DND-41 (cell line): Measurements from ENCODE around the gene ETV5.

Source experiments
- ATAC-seq: fragments of 200-7000 bp; cut with Tn5 transposase; 3 replicates; pipeline ENCODE4 v1.9.1; 2021; ENCODE audit warnings: low read depth; ENCODE audit not compliant: insufficient read depth
- DNase-seq: peaks from one replicate; pipeline ENCODE4 v3.0.0-alpha.2; 2020
- H2AFZ ChIP-seq: 2 replicates; pipeline ENCODE4 v1.6.0; 2012; ENCODE audit warnings: low read depth, low read length
- H3K27ac ChIP-seq: 2 replicates; pipeline ENCODE4 v1.5.1; 2012; ENCODE audit warnings: low read length, inconsistent platforms
- H3K27me3 ChIP-seq: fragments of 200-600 bp; sonication (generic); 2 replicates; pipeline ENCODE4 v1.6.0; 2012; ENCODE audit warnings: low read length, mild to moderate bottlenecking, inconsistent platforms; ENCODE audit not compliant: insufficient read depth, poor library complexity
- H3K36me3 ChIP-seq: 2 replicates; pipeline ENCODE4 v1.5.1; 2012; ENCODE audit warnings: low read length, inconsistent platforms; ENCODE audit not compliant: insufficient read depth
- H3K4me1 ChIP-seq: 2 replicates; pipeline ENCODE4 v1.5.1; 2012; ENCODE audit warnings: mild to moderate bottlenecking, low read length; ENCODE audit not compliant: insufficient read depth
- H3K4me2 ChIP-seq: 2 replicates; pipeline ENCODE4 v1.6.0; 2012; ENCODE audit warnings: mild to moderate bottlenecking, moderate library complexity, low read length, inconsistent platforms; ENCODE audit not compliant: insufficient read depth
- H3K4me3 ChIP-seq, 2 experiments: fragments of 200-600 bp in 1 of 2; shearing (Covaris generic) in 1 of 2; 2 replicates each; pipeline ENCODE4 v1.5.1; 2012 to 2016; ENCODE audit warnings: inconsistent platforms in 2 of 2, low read length in 2 of 2, mild to moderate bottlenecking in 2 of 2, low read depth in 1 of 2, moderate library complexity in 1 of 2
- H3K79me2 ChIP-seq: 2 replicates; pipeline ENCODE4 v1.6.0; 2012; ENCODE audit warnings: low read length, inconsistent platforms; ENCODE audit not compliant: insufficient read depth
- H3K9ac ChIP-seq: 2 replicates; pipeline ENCODE4 v1.6.0; 2012; ENCODE audit warnings: low read depth, mild to moderate bottlenecking, inconsistent platforms, low read length, moderate library complexity
- H3K9me3 ChIP-seq: 2 replicates; pipeline ENCODE4 v1.5.1; 2012; ENCODE audit warnings: low read length, moderate library complexity, mild to moderate bottlenecking, inconsistent platforms; ENCODE audit not compliant: insufficient read depth, severe bottlenecking
- H4K20me1 ChIP-seq: 2 replicates; pipeline ENCODE4 v1.6.0; 2012; ENCODE audit warnings: low read length; ENCODE audit not compliant: insufficient read depth
- CTCF ChIP-seq: IDR thresholded peaks from 2 replicates; pipeline ENCODE4 v1.5.1; 2012; ENCODE audit warnings: borderline replicate concordance, low read length, moderate library complexity, mild to moderate bottlenecking; ENCODE audit not compliant: poor library complexity, severe bottlenecking; ENCODE audit errors: extremely low read depth
- EZH2 ChIP-seq: IDR thresholded peaks from 3 replicates; pipeline ENCODE4 v1.6.1; 2012; ENCODE audit warnings: borderline replicate concordance, low read depth, mild to moderate bottlenecking, moderate library complexity, low read length, inconsistent platforms; ENCODE audit not compliant: severe bottlenecking

Gene ETV5

GRCh38 chr3:186075489-186075888 is 33.4 kb downstream of the ETV5 start:
- no peak overlapping the region for H3K9ac ChIP-seq
- peaks cover 3% of the 10 kb centered on the region for H3K9me3 ChIP-seq
- no peak overlapping the region for H3K4me3 ChIP-seq
- H3K79me2 ChIP-seq, result no peaks in the 10 kb centered on the region
- TF ChIP-seq EZH2 (no peak), CTCF (no peak)
- H3K27ac ChIP-seq, result no peak overlapping the region
- no peaks in the 10 kb centered on the region for H3K4me1 ChIP-seq
- no peak overlapping the region for H2AFZ ChIP-seq
- no peaks in the 10 kb centered on the region for H3K27me3 ChIP-seq
- ATAC-seq (no peak), DNase-seq (no peak)
- no peak overlapping the region for H3K4me2 ChIP-seq
- peaks cover 31% of the 10 kb centered on the region for H3K36me3 ChIP-seq
- H4K20me1 ChIP-seq, result no peaks in the 10 kb centered on the region

- Histone ChIP-seq H2AFZ (no peak overlapping the region), H3K36me3 (peaks cover 17% of the 10 kb centered on the region; the same call in 1 of the 2 replicates), H4K20me1 (no peaks in the 10 kb centered on the region; the same call in 1 of the 2 replicates), H3K4me2 (no peak overlapping the region), H3K9me3 (peaks cover 3% of the 10 kb centered on the region), H3K4me1 (no peaks in the 10 kb centered on the region), H3K79me2 (no peaks in the 10 kb centered on the region), H3K27me3 (no peaks in the 10 kb centered on the region), H3K9ac (no peak overlapping the region), H3K4me3 (no peak overlapping the region), H3K27ac (no peak overlapping the region)
- DNase-seq (no peak), ATAC-seq (no peak)
- TF ChIP-seq CTCF (no peak), EZH2 (no peak)
These were observed 35.2 kb downstream of the ETV5 start for GRCh38 chr3:186073641-186074040.

- H3K36me3 ChIP-seq, result peaks cover 10% of the 10 kb centered on the region; the same call in 1 of the 2 replicates
- H3K9me3 ChIP-seq, result peaks cover 3% of the 10 kb centered on the region
- no peak overlapping the region for H2AFZ ChIP-seq
- H3K27me3 ChIP-seq, result no peaks in the 10 kb centered on the region
- H4K20me1 ChIP-seq, result no peaks in the 10 kb centered on the region; the same call in 1 of the 2 replicates
- H3K9ac ChIP-seq, result no peak overlapping the region
- H3K79me2 ChIP-seq, result no peaks in the 10 kb centered on the region
- no peak for TF ChIP-seq EZH2
- no peak for TF ChIP-seq CTCF
- DNase-seq (no peak), ATAC-seq (no peak)
- H3K4me3 ChIP-seq, result no peak overlapping the region
- no peaks in the 10 kb centered on the region for H3K4me1 ChIP-seq
- H3K27ac ChIP-seq, result no peak overlapping the region
- H3K4me2 ChIP-seq, result no peak overlapping the region
These were observed 37.9 kb downstream of the ETV5 start for GRCh38 chr3:186070996-186071395.

DNA sequence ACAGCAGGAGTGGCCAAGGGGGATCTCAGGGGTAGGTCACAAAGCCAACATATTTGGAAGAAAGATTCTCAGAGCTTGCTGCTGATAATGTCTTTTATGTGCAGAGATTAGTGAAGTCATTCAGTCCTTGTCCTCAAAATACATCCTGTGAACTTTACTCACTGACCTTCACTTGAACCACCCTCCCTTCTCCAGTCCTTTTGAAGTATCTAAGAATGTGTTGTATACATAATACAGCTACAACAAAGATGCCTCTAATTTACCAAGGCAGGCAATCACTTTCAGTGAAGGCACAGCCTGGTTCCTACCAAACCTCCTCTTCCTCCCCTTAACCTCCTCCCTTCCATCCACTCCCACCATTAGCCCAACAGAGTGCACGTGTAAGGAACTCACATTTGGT is 38.3 kb downstream of the ETV5 start:
- H3K9ac ChIP-seq, result no peak overlapping the region
- DNase-seq, result no peak

More for the DNA sequence above, 38.3 kb downstream of the ETV5 start:
- Histone ChIP-seq H4K20me1 (no peaks in the 10 kb centered on the region; the same call in 1 of the 2 replicates), H3K4me2 (no peak overlapping the region), H3K36me3 (peaks cover 12% of the 10 kb centered on the region; the same call in 1 of the 2 replicates), H3K4me3 (no peak overlapping the region), H3K27ac (no peak overlapping the region), H2AFZ (no peak overlapping the region), H3K79me2 (no peaks in the 10 kb centered on the region), H3K9me3 (peaks cover 3% of the 10 kb centered on the region), H3K27me3 (no peaks in the 10 kb centered on the region), H3K4me1 (no peaks in the 10 kb centered on the region)
- ATAC-seq, result no peak
- no peak for TF ChIP-seq EZH2
- TF ChIP-seq CTCF, result no peak
